Lower leg skin (tissue), 3 donors: ENCODE data around the gene ERO1A.

Experiments used
- CTCF ChIP-seq, 3 donors: fragments of 450-650 bp; IDR thresholded peaks; one replicate each; pipeline ENCODE4 v1.5.1; 2016; ENCODE audit warnings: antibody characterized with exemption in 3 of 3, mild to moderate bottlenecking in 3 of 3, moderate library complexity in 2 of 3
- POLR2A ChIP-seq, 2 donors: fragments of 450-650 bp; IDR thresholded peaks; one replicate each; pipeline ENCODE4 v1.6.1; 2016 to 2017; ENCODE audit warnings: antibody characterized with exemption in 2 of 2, mild to moderate bottlenecking in 1 of 2, moderate library complexity in 1 of 2

DNA sequence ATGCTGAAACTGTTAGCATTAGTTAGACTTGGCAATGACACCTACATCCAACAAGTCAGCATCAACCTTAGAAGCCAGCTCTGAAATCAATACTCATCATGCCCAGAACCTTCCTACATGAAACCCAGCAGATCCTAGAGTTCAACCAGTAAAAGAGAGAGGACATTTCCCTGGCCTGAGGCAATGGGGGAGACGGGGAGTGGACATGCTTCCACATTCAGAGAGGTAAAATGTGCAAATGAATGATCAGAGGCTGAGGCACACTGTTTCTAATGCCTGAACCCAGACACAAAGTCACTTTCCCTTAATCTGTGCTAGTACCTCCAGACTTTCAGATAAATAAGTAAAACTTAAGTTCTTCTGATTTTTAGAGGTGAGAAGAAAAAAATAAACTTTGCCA, 34.5 kb downstream of the ERO1A start:
- no peak for TF ChIP-seq CTCF (IDR thresholded peaks at IDR 0.05)
- no peak for TF ChIP-seq POLR2A (IDR thresholded peaks at IDR 0.05)
